Measurements from ENCODE around the gene THTPA. TPM values are rescaled to one million over a fixed set of nuclear protein-coding genes. Genes with fewer than 3 reads are reported as not detected.
A peak's percentile ranks its signal among the peaks of the same experiment; 100 is the strongest.

The THTPA gene
- total and polyA plus RNA-seq, 2 of the 13 experiments (the other 11 are each of a cell fraction or from before 2014, with no cell fraction given): 7.4 to 8.7 TPM

DNA sequence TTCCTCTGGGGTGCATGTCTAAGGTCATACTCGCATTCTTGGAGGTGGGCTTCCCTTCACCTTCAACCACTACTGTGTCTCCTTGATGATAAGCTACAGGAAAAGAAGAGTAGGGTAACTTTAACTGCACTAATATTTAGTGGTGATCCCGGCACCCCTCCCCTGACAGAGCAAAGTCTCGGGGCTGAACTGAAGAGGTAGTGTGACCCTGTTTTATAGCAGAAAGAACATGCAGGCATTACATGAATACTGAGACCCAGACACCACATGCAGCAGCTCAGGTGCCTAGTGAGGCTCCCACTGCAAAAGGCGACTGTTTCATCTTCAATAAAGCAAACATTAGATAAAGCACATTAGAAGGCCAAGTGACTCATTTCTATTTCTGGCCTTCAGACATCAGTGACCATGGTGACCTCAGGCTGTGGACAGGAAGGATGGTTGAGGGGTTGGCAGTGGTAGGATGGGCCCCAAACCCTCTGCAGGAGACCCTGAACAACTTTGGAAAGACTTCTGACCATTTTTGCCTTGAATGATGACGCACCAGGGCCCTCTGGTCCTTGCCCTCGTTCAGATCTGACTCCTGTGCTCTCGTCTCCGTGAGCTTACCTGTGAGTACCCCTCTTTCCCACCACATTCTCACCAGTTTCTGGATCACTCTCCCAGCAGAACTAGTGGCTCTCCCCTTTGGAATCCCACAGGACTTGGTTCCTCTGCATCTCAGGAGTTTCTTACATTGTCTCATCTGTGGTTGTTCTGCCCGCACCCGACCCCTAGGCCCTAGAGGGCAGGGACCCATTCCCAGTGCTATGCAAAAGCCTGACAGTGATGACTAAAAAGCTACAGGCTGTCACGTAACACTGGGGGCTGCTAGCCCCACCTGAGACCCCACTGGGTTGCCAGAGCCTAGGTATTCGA, 46.4 kb downstream of the THTPA start (continued):
- TF ChIP-seq, protein P1, sequence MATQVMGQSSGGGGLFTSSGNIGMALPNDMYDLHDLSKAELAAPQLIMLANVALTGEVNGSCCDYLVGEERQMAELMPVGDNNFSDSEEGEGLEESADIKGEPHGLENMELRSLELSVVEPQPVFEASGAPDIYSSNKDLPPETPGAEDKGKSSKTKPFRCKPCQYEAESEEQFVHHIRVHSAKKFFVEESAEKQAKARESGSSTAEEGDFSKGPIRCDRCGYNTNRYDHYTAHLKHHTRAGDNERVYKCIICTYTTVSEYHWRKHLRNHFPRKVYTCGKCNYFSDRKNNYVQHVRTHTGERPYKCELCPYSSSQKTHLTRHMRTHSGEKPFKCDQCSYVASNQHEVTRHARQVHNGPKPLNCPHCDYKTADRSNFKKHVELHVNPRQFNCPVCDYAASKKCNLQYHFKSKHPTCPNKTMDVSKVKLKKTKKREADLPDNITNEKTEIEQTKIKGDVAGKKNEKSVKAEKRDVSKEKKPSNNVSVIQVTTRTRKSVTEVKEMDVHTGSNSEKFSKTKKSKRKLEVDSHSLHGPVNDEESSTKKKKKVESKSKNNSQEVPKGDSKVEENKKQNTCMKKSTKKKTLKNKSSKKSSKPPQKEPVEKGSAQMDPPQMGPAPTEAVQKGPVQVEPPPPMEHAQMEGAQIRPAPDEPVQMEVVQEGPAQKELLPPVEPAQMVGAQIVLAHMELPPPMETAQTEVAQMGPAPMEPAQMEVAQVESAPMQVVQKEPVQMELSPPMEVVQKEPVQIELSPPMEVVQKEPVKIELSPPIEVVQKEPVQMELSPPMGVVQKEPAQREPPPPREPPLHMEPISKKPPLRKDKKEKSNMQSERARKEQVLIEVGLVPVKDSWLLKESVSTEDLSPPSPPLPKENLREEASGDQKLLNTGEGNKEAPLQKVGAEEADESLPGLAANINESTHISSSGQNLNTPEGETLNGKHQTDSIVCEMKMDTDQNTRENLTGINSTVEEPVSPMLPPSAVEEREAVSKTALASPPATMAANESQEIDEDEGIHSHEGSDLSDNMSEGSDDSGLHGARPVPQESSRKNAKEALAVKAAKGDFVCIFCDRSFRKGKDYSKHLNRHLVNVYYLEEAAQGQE (IDR thresholded peaks at IDR 0.05; ENCODE audit: borderline replicate concordance in 1 of 2, low read depth in 1 of 2, low read length in 2 of 2): no peak
- TF ChIP-seq, protein P2, sequence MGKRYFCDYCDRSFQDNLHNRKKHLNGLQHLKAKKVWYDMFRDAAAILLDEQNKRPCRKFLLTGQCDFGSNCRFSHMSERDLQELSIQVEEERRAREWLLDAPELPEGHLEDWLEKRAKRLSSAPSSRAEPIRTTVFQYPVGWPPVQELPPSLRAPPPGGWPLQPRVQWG (CRISPR knock-in tag; IDR thresholded peaks at IDR 0.05; ENCODE audit: borderline replicate concordance, low read depth): no peak
- TF ChIP-seq ZNF782 (CRISPR knock-in tag; IDR thresholded peaks at IDR 0.05; ENCODE audit: borderline replicate concordance) (no peak), SRSF1 (optimal IDR thresholded peaks at IDR 0.05; ENCODE audit: low read depth, low read length) (no peak), PITX1 (CRISPR knock-in tag; IDR thresholded peaks at IDR 0.05) (peak; percentile 43; the same call in 1 of the 2 replicates), ZNF570 (CRISPR knock-in tag; IDR thresholded peaks at IDR 0.05; ENCODE audit: borderline replicate concordance) (no peak), HOXA9 (CRISPR knock-in tag; IDR thresholded peaks at IDR 0.05; ENCODE audit: borderline replicate concordance) (no peak), ATF7 (IDR thresholded peaks at IDR 0.05) (peak; percentile 57; the same call in 1 of the 2 replicates), ATF7 (CRISPR knock-in tag; IDR thresholded peaks at IDR 0.05) (peak; percentile 92), SOX5 (CRISPR knock-in tag; IDR thresholded peaks at IDR 0.05; ENCODE audit: borderline replicate concordance) (peak; percentile 89)
- TF ChIP-seq, protein P3, sequence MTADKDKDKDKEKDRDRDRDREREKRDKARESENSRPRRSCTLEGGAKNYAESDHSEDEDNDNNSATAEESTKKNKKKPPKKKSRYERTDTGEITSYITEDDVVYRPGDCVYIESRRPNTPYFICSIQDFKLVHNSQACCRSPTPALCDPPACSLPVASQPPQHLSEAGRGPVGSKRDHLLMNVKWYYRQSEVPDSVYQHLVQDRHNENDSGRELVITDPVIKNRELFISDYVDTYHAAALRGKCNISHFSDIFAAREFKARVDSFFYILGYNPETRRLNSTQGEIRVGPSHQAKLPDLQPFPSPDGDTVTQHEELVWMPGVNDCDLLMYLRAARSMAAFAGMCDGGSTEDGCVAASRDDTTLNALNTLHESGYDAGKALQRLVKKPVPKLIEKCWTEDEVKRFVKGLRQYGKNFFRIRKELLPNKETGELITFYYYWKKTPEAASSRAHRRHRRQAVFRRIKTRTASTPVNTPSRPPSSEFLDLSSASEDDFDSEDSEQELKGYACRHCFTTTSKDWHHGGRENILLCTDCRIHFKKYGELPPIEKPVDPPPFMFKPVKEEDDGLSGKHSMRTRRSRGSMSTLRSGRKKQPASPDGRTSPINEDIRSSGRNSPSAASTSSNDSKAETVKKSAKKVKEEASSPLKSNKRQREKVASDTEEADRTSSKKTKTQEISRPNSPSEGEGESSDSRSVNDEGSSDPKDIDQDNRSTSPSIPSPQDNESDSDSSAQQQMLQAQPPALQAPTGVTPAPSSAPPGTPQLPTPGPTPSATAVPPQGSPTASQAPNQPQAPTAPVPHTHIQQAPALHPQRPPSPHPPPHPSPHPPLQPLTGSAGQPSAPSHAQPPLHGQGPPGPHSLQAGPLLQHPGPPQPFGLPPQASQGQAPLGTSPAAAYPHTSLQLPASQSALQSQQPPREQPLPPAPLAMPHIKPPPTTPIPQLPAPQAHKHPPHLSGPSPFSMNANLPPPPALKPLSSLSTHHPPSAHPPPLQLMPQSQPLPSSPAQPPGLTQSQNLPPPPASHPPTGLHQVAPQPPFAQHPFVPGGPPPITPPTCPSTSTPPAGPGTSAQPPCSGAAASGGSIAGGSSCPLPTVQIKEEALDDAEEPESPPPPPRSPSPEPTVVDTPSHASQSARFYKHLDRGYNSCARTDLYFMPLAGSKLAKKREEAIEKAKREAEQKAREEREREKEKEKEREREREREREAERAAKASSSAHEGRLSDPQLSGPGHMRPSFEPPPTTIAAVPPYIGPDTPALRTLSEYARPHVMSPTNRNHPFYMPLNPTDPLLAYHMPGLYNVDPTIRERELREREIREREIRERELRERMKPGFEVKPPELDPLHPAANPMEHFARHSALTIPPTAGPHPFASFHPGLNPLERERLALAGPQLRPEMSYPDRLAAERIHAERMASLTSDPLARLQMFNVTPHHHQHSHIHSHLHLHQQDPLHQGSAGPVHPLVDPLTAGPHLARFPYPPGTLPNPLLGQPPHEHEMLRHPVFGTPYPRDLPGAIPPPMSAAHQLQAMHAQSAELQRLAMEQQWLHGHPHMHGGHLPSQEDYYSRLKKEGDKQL (CRISPR knock-in tag; IDR thresholded peaks at IDR 0.05; ENCODE audit: low read depth): peak; percentile 70; the same call in 1 of the 2 replicates
- TF ChIP-seq, protein P4, sequence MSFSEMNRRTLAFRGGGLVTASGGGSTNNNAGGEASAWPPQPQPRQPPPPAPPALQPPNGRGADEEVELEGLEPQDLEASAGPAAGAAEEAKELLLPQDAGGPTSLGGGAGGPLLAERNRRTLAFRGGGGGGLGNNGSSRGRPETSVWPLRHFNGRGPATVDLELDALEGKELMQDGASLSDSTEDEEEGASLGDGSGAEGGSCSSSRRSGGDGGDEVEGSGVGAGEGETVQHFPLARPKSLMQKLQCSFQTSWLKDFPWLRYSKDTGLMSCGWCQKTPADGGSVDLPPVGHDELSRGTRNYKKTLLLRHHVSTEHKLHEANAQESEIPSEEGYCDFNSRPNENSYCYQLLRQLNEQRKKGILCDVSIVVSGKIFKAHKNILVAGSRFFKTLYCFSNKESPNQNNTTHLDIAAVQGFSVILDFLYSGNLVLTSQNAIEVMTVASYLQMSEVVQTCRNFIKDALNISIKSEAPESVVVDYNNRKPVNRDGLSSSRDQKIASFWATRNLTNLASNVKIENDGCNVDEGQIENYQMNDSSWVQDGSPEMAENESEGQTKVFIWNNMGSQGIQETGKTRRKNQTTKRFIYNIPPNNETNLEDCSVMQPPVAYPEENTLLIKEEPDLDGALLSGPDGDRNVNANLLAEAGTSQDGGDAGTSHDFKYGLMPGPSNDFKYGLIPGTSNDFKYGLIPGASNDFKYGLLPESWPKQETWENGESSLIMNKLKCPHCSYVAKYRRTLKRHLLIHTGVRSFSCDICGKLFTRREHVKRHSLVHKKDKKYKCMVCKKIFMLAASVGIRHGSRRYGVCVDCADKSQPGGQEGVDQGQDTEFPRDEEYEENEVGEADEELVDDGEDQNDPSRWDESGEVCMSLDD (CRISPR knock-in tag; IDR thresholded peaks at IDR 0.05; ENCODE audit: borderline replicate concordance): peak; percentile 74; the same call in 1 of the 2 replicates

All from HepG2 (cell line).